Neural progenitor cell (in vitro differentiated cells): ENCODE results near the gene TNIK.

Experiments
- CTCF ChIP-seq: fragments of 200-600 bp; sonication (generic); IDR thresholded peaks from 2 replicates; pipeline ENCODE4 v1.5.1; 2017; ENCODE audit warnings: antibody characterized with exemption, mild to moderate bottlenecking
- EZH2 ChIP-seq: fragments of 200-600 bp; sonication (generic); IDR thresholded peaks from 2 replicates; pipeline ENCODE4 v1.6.1; 2017; ENCODE audit warnings: antibody characterized with exemption, mild to moderate bottlenecking, moderate library complexity

DNA sequence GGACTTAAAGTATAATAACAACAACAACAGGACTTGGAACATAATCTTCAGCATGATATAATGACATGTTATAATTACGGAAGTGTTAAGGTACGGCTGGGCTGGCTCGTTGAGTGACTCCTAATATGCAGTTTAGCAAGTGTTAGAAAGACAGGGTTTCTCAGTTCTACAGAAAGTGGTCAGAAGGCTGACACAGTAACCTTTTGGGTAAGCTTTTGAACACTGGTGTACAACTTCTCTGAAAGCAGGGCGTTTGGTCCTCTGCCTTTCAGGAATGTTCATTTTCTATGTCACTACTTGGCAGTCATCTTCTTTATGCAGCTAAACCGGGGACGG, 300.4 kb downstream of the TNIK start:
- no peak for TF ChIP-seq CTCF
- no peak for TF ChIP-seq EZH2
